Measurements from ENCODE around the gene ZCCHC9. TPM values are rescaled to one million over a fixed set of nuclear protein-coding genes. Genes with fewer than 3 reads are reported as not detected.

The ZCCHC9 gene, protein sequence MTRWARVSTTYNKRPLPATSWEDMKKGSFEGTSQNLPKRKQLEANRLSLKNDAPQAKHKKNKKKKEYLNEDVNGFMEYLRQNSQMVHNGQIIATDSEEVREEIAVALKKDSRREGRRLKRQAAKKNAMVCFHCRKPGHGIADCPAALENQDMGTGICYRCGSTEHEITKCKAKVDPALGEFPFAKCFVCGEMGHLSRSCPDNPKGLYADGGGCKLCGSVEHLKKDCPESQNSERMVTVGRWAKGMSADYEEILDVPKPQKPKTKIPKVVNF
- total RNA-seq = 17.5 to 23.2 TPM (median 17.7 TPM) in 3 replicates
- long read RNA-seq, transcript ZCCHC9-203 (6 exons, 1,555 nt) = major isoform, 5 of 11 reads
- long read RNA-seq, partial matches to known transcripts = 0 of 11 reads
- long read RNA-seq, other reads (novel, unspliced or antisense) = 1 of 11 reads

DNA sequence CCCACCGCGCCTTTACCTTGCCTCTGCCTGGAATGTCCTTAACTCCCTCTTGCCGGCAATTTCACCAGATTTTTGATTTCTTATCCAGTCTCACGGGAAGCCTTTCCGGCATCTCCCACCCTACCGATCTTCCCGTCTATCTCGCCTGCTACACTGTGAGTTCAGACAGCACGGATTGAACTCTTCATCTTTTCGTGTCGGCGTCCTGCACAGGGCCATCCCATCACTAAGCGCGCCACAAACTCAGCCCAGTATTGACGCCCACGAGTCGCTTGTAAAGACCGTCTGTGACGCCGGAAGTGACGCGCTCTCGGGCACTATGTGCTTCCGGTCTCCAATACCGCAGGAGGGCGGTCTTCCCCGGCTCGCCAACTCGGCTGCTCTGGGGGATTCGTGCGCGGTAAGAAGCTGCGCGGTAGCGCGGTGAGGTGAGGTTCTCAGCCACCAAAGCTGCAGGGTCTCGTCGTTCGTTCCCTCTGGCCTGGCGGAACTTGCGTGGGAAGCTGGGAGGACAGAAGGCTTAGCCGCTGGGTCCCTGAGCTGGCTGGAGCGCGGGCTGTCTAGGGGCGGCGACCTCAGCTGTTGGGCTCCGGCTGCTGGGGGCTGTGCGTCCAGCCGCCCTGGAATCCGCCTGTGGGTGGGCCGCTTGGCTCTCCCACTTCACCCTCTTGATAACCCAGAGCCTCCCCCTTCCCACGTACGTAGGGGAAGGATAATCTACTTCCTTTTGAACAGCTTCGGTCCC is at the start of gene ZCCHC9:
TSS of gene ZCCHC9 (plus strand) at position 317 of the 745 bp plus-strand sequence. CDS start 3,171 bp downstream, outside the sequence.
- peaks cover 5% of the 10 kb centered on the region for H3K36me3 Mint-ChIP-seq (ENCODE audit: low read depth)
- H3K9me3 Mint-ChIP-seq (ENCODE audit: low read depth) = no peaks in the 10 kb centered on the region
- peak within 1 kb of the TSS; percentile 97 for H3K4me3 Mint-ChIP-seq (ENCODE audit: unreplicated experiment)
- peak; percentile 66 for TF ChIP-seq CTCF (IDR thresholded peaks at IDR 0.05)
- H3K27ac Mint-ChIP-seq (ENCODE audit: unreplicated experiment) = peak within 1 kb of the TSS; percentile 99
- DNase-seq (ENCODE audit: low spot score) = peak; percentile 97
- no peaks in the 10 kb centered on the region for H3K27me3 Mint-ChIP-seq (ENCODE audit: low read depth)
- H3K4me1 Mint-ChIP-seq (ENCODE audit: low read depth) = peaks cover 38% of the 10 kb centered on the region

GRCh38 chr5:81251922-81252321 is 49.5 kb upstream of the ZCCHC9 start:
- Mint-ChIP-seq H3K4me3 (ENCODE audit: unreplicated experiment) (no peak overlapping the region), H3K4me1 (ENCODE audit: low read depth) (peaks cover 7% of the 10 kb centered on the region), H3K27me3 (ENCODE audit: low read depth) (no peaks in the 10 kb centered on the region), H3K27ac (ENCODE audit: unreplicated experiment) (no peak overlapping the region), H3K36me3 (ENCODE audit: low read depth) (peaks cover 8% of the 10 kb centered on the region), H3K9me3 (ENCODE audit: low read depth) (peaks cover 6% of the 10 kb centered on the region)
- no peak for DNase-seq (ENCODE audit: low spot score)
- no peak for TF ChIP-seq CTCF (IDR thresholded peaks at IDR 0.05)

DNA sequence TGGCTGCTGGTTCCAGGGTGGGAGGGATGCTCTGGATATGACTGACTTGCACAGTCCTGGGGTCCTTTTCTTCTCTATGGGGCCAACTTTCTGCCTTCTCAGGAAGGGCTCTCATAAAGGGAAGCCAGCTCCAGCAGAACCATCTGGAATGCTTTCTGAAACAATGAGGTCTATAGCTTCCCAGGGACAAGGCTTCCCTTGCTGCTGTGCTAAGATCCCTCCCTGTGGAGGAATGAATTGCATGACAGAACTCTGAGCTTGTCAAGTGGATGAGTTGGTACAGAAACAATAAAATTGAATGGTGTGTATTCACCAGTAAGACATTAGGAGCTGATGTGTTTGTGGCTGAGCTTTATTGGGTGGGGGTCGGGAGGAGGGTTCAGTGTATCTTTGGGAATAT is 48.5 kb upstream of the ZCCHC9 start:
- peaks cover 6% of the 10 kb centered on the region for H3K9me3 Mint-ChIP-seq (ENCODE audit: low read depth)
- peaks cover 8% of the 10 kb centered on the region for H3K36me3 Mint-ChIP-seq (ENCODE audit: low read depth)
- H3K4me1 Mint-ChIP-seq (ENCODE audit: low read depth) = peaks cover 7% of the 10 kb centered on the region
- no peak overlapping the region for H3K27ac Mint-ChIP-seq (ENCODE audit: unreplicated experiment)
- H3K4me3 Mint-ChIP-seq (ENCODE audit: unreplicated experiment) = no peak overlapping the region
- DNase-seq (ENCODE audit: low spot score) = no peak
- TF ChIP-seq CTCF (IDR thresholded peaks at IDR 0.05) = no peak
- no peaks in the 10 kb centered on the region for H3K27me3 Mint-ChIP-seq (ENCODE audit: low read depth)

- H3K4me3 Mint-ChIP-seq (ENCODE audit: unreplicated experiment) = no peak overlapping the region
- peaks cover 6% of the 10 kb centered on the region for H3K9me3 Mint-ChIP-seq (ENCODE audit: low read depth)
- no peaks in the 10 kb centered on the region for H3K27me3 Mint-ChIP-seq (ENCODE audit: low read depth)
- no peak overlapping the region for H3K27ac Mint-ChIP-seq (ENCODE audit: unreplicated experiment)
- TF ChIP-seq CTCF (IDR thresholded peaks at IDR 0.05) = no peak
- DNase-seq (ENCODE audit: low spot score) = no peak
- peaks cover 7% of the 10 kb centered on the region for H3K4me1 Mint-ChIP-seq (ENCODE audit: low read depth)
- H3K36me3 Mint-ChIP-seq (ENCODE audit: low read depth) = peaks cover 8% of the 10 kb centered on the region
Measured at GRCh38 chr5:81253875-81254274, 47.5 kb upstream of the ZCCHC9 start.

GRCh38 chr5:81254886-81255559 is 46.4 kb upstream of the ZCCHC9 start:
- no peak overlapping the region for H3K4me3 Mint-ChIP-seq (ENCODE audit: unreplicated experiment)
- no peak overlapping the region for H3K27ac Mint-ChIP-seq (ENCODE audit: unreplicated experiment)
- peaks cover 9% of the 10 kb centered on the region for H3K36me3 Mint-ChIP-seq (ENCODE audit: low read depth)
- TF ChIP-seq CTCF (IDR thresholded peaks at IDR 0.05) = no peak
- DNase-seq (ENCODE audit: low spot score) = no peak
- H3K4me1 Mint-ChIP-seq (ENCODE audit: low read depth) = peaks cover 7% of the 10 kb centered on the region
- H3K9me3 Mint-ChIP-seq (ENCODE audit: low read depth) = peaks cover 9% of the 10 kb centered on the region
- no peaks in the 10 kb centered on the region for H3K27me3 Mint-ChIP-seq (ENCODE audit: low read depth)
